Activated CD4-positive, CD25-positive, alpha-beta regulatory T cell (primary cell): ENCODE data around the gene PARS2.
"Not testable (repeated sequence)": the region's sequence is repeated elsewhere in the genome, so short reads cannot be mapped to it uniquely, and the experiment has no call there.

Source experiments
- DNase-seq, 4 experiments: peaks; one replicate each; lab custom pipeline; 2025; lab: John Stamatoyannopoulos, UW

PARS2 gene

GRCh38 chr1:54800041-54800898 lies 35.9 kb upstream of the PARS2 start:
- no peak for DNase-seq

GRCh38 chr1:54798769-54799641 lies 34.7 kb upstream of the PARS2 start:
- no peak for DNase-seq

GRCh38 chr1:54798206-54798605 lies 33.9 kb upstream of the PARS2 start:
- DNase-seq = no peak

- DNase-seq = no peak
These were observed 32.6 kb upstream of the PARS2 start for GRCh38 chr1:54796902-54797301.

- no peak for DNase-seq
These were observed 31.6 kb upstream of the PARS2 start for GRCh38 chr1:54795841-54796468.

GRCh38 chr1:54795356-54795665 lies 31.0 kb upstream of the PARS2 start:
- DNase-seq = no peak

- DNase-seq = no peak
These were observed 30.4 kb upstream of the PARS2 start for GRCh38 chr1:54794451-54795355.

GRCh38 chr1:54792686-54793282 lies 28.5 kb upstream of the PARS2 start:
- DNase-seq = no peak

- peak in 1 of 4 experiments; percentile 31 for DNase-seq
These were observed 27.7 kb upstream of the PARS2 start for GRCh38 chr1:54791880-54792522.

- no peak for DNase-seq
These were observed 24.1 kb upstream of the PARS2 start for GRCh38 chr1:54788459-54788858.

- no peak for DNase-seq
These were observed 23.3 kb upstream of the PARS2 start for GRCh38 chr1:54787604-54788003.

- no peak for DNase-seq
These were observed 22.5 kb upstream of the PARS2 start for GRCh38 chr1:54786778-54787177.

- DNase-seq = no peak
These were observed 19.7 kb upstream of the PARS2 start for GRCh38 chr1:54784066-54784465.

GRCh38 chr1:54782588-54782987 lies 18.3 kb upstream of the PARS2 start:
- DNase-seq = no peak

GRCh38 chr1:54782156-54782555 lies 17.8 kb upstream of the PARS2 start:
- no peak for DNase-seq

- no peak for DNase-seq
These were observed 16.9 kb upstream of the PARS2 start for GRCh38 chr1:54781023-54781723.

GRCh38 chr1:54777431-54777830 lies 13.1 kb upstream of the PARS2 start:
- DNase-seq = no peak

- DNase-seq = no peak
These were observed 12.7 kb upstream of the PARS2 start for GRCh38 chr1:54777011-54777410.

GRCh38 chr1:54775828-54776721 lies 11.8 kb upstream of the PARS2 start:
- DNase-seq = not testable (repeated sequence)
